ENCODE measurements around the gene COX14.

GRCh38 chr12:50097952-50098351, 14.1 kb upstream of the COX14 start:
- TF ChIP-seq ARNT (IDR thresholded peaks at IDR 0.05) (no peak), ZNF384 (IDR thresholded peaks at IDR 0.05) (no peak), SUZ12 (IDR thresholded peaks at IDR 0.05) (no peak), PKNOX1 (IDR thresholded peaks at IDR 0.05) (no peak), L3MBTL2 (conservative IDR thresholded peaks at IDR 0.05) (no peak), BHLHE40 (IDR thresholded peaks at IDR 0.05; ENCODE audit: borderline replicate concordance) (no peak), SP1 (IDR thresholded peaks at IDR 0.05) (no peak), ELF4 (IDR thresholded peaks at IDR 0.05) (no peak)
